Chondrocyte (in vitro differentiated cells): ENCODE measurements around the gene PGC. TPM values are rescaled to one million over a fixed set of nuclear protein-coding genes. Genes with fewer than 3 reads are reported as not detected.
A peak's percentile ranks its signal among the peaks of the same experiment; 100 is the strongest.

Experiments used
- DNase-seq: peaks from one replicate; pipeline ENCODE4 v3.0.0; 2021; ENCODE audit warnings: mixed read lengths, low spot score
- H3K27ac Mint-ChIP-seq: one replicate; pipeline ENCODE4 v1.8.0; 2021; ENCODE audit warnings: mild to moderate bottlenecking, moderate library complexity, mixed read lengths; ENCODE audit not compliant: unreplicated experiment
- H3K27me3 Mint-ChIP-seq: 2 replicates; pipeline ENCODE4 v1.8.0; 2021; ENCODE audit warnings: low read depth, mixed read lengths
- H3K36me3 Mint-ChIP-seq: 2 replicates; pipeline ENCODE4 v1.8.0; 2021; ENCODE audit warnings: low read depth, mixed read lengths
- H3K4me1 Mint-ChIP-seq: 2 replicates; pipeline ENCODE4 v1.8.0; 2021; ENCODE audit warnings: low read depth, mild to moderate bottlenecking, mixed read lengths
- H3K4me3 Mint-ChIP-seq: one replicate; pipeline ENCODE4 v1.8.0; 2021; ENCODE audit warnings: mild to moderate bottlenecking, moderate library complexity, mixed read lengths; ENCODE audit not compliant: unreplicated experiment
- H3K9me3 Mint-ChIP-seq: 2 replicates; pipeline ENCODE4 v1.8.0; 2021; ENCODE audit warnings: low read depth, mixed read lengths
- CTCF ChIP-seq: fragments of 200-600 bp; sonication (generic); IDR thresholded peaks from 2 replicates; pipeline ENCODE4 v1.5.0; 2021; ENCODE audit warnings: antibody characterized with exemption, mild to moderate bottlenecking, moderate library complexity
- total RNA-seq: library from RNA; stranded (reverse); gene quantifications from 3 replicates; pipeline ENCODE4 v1.2.1, GENCODE V29; 2021

The PGC gene
- total RNA-seq, 1 donor from 2014 or later: not detected

GRCh38 chr6:41731561-41732086, 15.6 kb downstream of the PGC start:
- peaks cover 30% of the 10 kb centered on the region for H3K4me1 Mint-ChIP-seq

GRCh38 chr6:41730531-41731436, 16.4 kb downstream of the PGC start:
- no peak overlapping the region for H3K27ac Mint-ChIP-seq
- no peak overlapping the region for H3K4me3 Mint-ChIP-seq
- peak; percentile 78 for DNase-seq
- H3K9me3 Mint-ChIP-seq: no peaks in the 10 kb centered on the region
- H3K36me3 Mint-ChIP-seq: no peaks in the 10 kb centered on the region
- no peaks in the 10 kb centered on the region for H3K27me3 Mint-ChIP-seq
- peaks cover 25% of the 10 kb centered on the region for H3K4me1 Mint-ChIP-seq
- no peak for TF ChIP-seq CTCF

More at GRCh38 chr6:41731561-41732086, 15.6 kb downstream of the PGC start:
- no peaks in the 10 kb centered on the region for H3K27me3 Mint-ChIP-seq
- DNase-seq: peak; percentile 19
- no peak overlapping the region for H3K27ac Mint-ChIP-seq
- no peak overlapping the region for H3K4me3 Mint-ChIP-seq
- no peaks in the 10 kb centered on the region for H3K9me3 Mint-ChIP-seq
- H3K36me3 Mint-ChIP-seq: no peaks in the 10 kb centered on the region
- TF ChIP-seq CTCF: no peak

- no peak for DNase-seq
- Mint-ChIP-seq H3K9me3 (no peaks in the 10 kb centered on the region), H3K4me3 (no peak overlapping the region), H3K36me3 (no peaks in the 10 kb centered on the region), H3K27me3 (no peaks in the 10 kb centered on the region), H3K27ac (no peak overlapping the region), H3K4me1 (peaks cover 26% of the 10 kb centered on the region)
- no peak for TF ChIP-seq CTCF
Observed at GRCh38 chr6:41729624-41730023, 17.6 kb downstream of the PGC start.

- H3K27me3 Mint-ChIP-seq: no peaks in the 10 kb centered on the region
Observed at GRCh38 chr6:41728954-41729353, 18.2 kb downstream of the PGC start.

More at GRCh38 chr6:41728954-41729353, 18.2 kb downstream of the PGC start:
- H3K4me3 Mint-ChIP-seq: no peak overlapping the region
- no peak for TF ChIP-seq CTCF
- no peaks in the 10 kb centered on the region for H3K36me3 Mint-ChIP-seq
- no peaks in the 10 kb centered on the region for H3K9me3 Mint-ChIP-seq
- H3K27ac Mint-ChIP-seq: no peak overlapping the region
- peaks cover 32% of the 10 kb centered on the region for H3K4me1 Mint-ChIP-seq
- no peak for DNase-seq
